SK-N-SH (cell line): Measurements from ENCODE around the gene CCNG2.

Experiments used
- NRF1 ChIP-seq: IDR thresholded peaks from 2 replicates; pipeline ENCODE4 v1.6.1; 2012; ENCODE audit warnings: low read depth, mild to moderate bottlenecking, low read length
- POLR2AphosphoS5 ChIP-seq: IDR thresholded peaks from 2 replicates; pipeline ENCODE4 v1.6.1; 2012; ENCODE audit warnings: low read depth, low read length
- TAF1 ChIP-seq: IDR thresholded peaks from 2 replicates; pipeline ENCODE4 v1.6.1; 2012; ENCODE audit warnings: low read depth, mild to moderate bottlenecking, low read length, moderate library complexity, borderline replicate concordance

DNA sequence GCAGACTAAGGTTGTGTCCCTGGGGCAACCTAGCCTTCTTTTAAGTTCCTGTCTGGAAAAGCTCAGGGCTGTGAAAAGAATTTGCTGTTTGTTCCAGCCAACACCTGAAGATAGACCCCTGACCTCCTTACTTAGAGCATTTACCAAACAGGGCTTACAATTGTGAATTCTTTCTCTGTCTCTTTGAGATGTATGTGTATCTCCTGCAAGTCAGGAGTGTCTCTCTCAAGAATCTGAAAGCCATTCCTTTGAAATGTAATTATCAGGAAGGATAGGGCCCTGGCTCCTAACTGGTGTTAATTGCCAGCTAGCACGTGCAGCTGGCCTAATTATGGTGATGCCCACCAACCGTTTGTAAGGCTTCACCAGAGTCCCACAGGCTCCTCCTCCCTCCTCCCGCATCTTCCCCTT is 18.2 kb downstream of the CCNG2 start:
- TF ChIP-seq TAF1 (no peak), POLR2AphosphoS5 (no peak), NRF1 (no peak)
